K562 (cell line): ENCODE results near the gene ACER3. TPM values are rescaled to one million over a fixed set of nuclear protein-coding genes. Genes with fewer than 3 reads are reported as not detected.

Experiments used
- ATAC-seq: fragments of 200-7000 bp; cut with Tn5 transposase; 3 replicates; pipeline ENCODE4 v1.9.1; 2020; ENCODE audit warnings: moderate library complexity
- BruUV-seq: library from RNA; stranded (reverse); fragments of 400-500 nt; replicated peaks from 2 replicates; lab custom pipeline; 2021; lab: Mats Ljungman, UMichigan
- CTCF ChIA-PET: fragments of 300-600 bp; formaldehyde crosslinking; extraction: SDS; loops from one replicate; lab custom pipeline; 2021; ENCODE audit warnings: low intra/inter-chr PET ratio; lab: Yijun Ruan, JAX
- POLR2A ChIA-PET: fragments of 300-600, 350-650 bp; sonication (Branson Sonifier 250); formaldehyde crosslinking; extraction: SDS; loops from one replicate; lab custom pipeline; 2021; ENCODE audit warnings: antibody characterized with exemption, inconsistent platforms; lab: Yijun Ruan, JAX
- DNase-seq, 4 experiments: peaks; one replicate each; pipeline versions ENCODE4 v3.0.0 to v3.0.0-alpha.2; 2011 to 2018; ENCODE audit warnings: low spot score in 3 of 4, mixed read lengths in 3 of 4; ENCODE audit errors: extremely low read depth in 1 of 4
- FAIRE-seq: peaks from 2 replicates; lab custom pipeline; 2011; peaks lifted over from hg19 to GRCh38; lab: Jason Lieb, UNC
- H2AFZ ChIP-seq: 2 replicates; pipeline ENCODE4 v1.6.0; 2011; ENCODE audit warnings: low read depth, low read length, control low read depth, inconsistent platforms
- H3K27ac ChIP-seq: fragments of 200-600 bp; 3 replicates; pipeline ENCODE4 v1.8.0; 2011; ENCODE audit warnings: low read depth, mild to moderate bottlenecking, control low read depth, inconsistent platforms, low read length, moderate library complexity, mixed read lengths; ENCODE audit errors: extremely low read depth
- H3K27me3 ChIP-seq, 2 experiments: fragments of 300-600 bp in 1 of 2; 2 replicates in 1 of 2; 3 replicates in 1 of 2; pipeline versions ENCODE4 v1.6.0 to v1.8.0; 2011; ENCODE audit warnings: inconsistent platforms in 2 of 2, low read length in 2 of 2, mild to moderate bottlenecking in 1 of 2, mixed read lengths in 1 of 2, moderate library complexity in 1 of 2; ENCODE audit not compliant: control insufficient read depth in 2 of 2, insufficient read depth in 2 of 2
- H3K36me3 ChIP-seq: fragments of 300-600 bp; 3 replicates; pipeline ENCODE4 v1.8.0; 2011; ENCODE audit warnings: mild to moderate bottlenecking, low read length, inconsistent platforms; ENCODE audit not compliant: control insufficient read depth, insufficient read depth
- H3K4me1 ChIP-seq, 2 experiments: fragments of 200-600 bp in 1 of 2; replicated peaks in 1 of 2; 2 replicates in 1 of 2; 3 replicates in 1 of 2; pipeline versions ENCODE4 v1.5.1 to v1.8.0; 2011; ENCODE audit warnings: inconsistent platforms in 2 of 2, low read length in 2 of 2, mild to moderate bottlenecking in 1 of 2, mixed read lengths in 1 of 2, moderate library complexity in 1 of 2; ENCODE audit not compliant: control insufficient read depth in 2 of 2, insufficient read depth in 2 of 2
- H3K4me2 ChIP-seq: 2 replicates; pipeline ENCODE4 v1.6.1; 2011; ENCODE audit warnings: low read length, control low read depth, inconsistent platforms, mixed read lengths; ENCODE audit not compliant: insufficient read depth
- H3K4me3 ChIP-seq: fragments of 200-600 bp; sonication (generic), shearing (Covaris generic); 2 replicates; pipeline ENCODE4 v1.5.1; 2016; ENCODE audit warnings: control low read depth, inconsistent platforms
- H3K79me2 ChIP-seq: fragments of 200-600 bp; 3 replicates; pipeline ENCODE4 v1.8.0; 2011; ENCODE audit warnings: low read length, inconsistent platforms; ENCODE audit not compliant: control insufficient read depth, insufficient read depth
- H3K9ac ChIP-seq, 2 experiments: 2 replicates each; pipeline versions ENCODE4 v1.6.0 to v1.6.1; 2011; ENCODE audit warnings: low read depth in 2 of 2, low read length in 2 of 2, control low read depth in 1 of 2, inconsistent platforms in 1 of 2, mild to moderate bottlenecking in 1 of 2, mixed read lengths in 1 of 2; ENCODE audit not compliant: insufficient read depth in 1 of 2
- H3K9me1 ChIP-seq: one replicate; pipeline ENCODE4 v1.6.0; 2011; ENCODE audit warnings: inconsistent platforms, mild to moderate bottlenecking, low read length, moderate library complexity; ENCODE audit not compliant: control insufficient read depth, insufficient read depth
- H3K9me3 ChIP-seq: replicated peaks from 2 replicates; pipeline ENCODE4 v1.5.1; 2011; ENCODE audit warnings: low read depth, low read length, inconsistent platforms; ENCODE audit not compliant: control insufficient read depth, insufficient read depth
- H4K20me1 ChIP-seq: replicated peaks from 2 replicates; pipeline ENCODE4 v1.6.1; 2011; ENCODE audit warnings: low read length, inconsistent platforms, mixed read lengths; ENCODE audit not compliant: control insufficient read depth, insufficient read depth
- EGR1 ChIP-seq: fragments of 450-650 bp; conservative IDR thresholded peaks from 2 replicates; pipeline ENCODE4 v1.6.1; 2017; ENCODE audit warnings: mild to moderate bottlenecking
- MEIS2 ChIP-seq: fragments of 450-650 bp; IDR thresholded peaks from 2 replicates; pipeline ENCODE4 v1.6.1; 2014; ENCODE audit warnings: mild to moderate bottlenecking; ENCODE audit not compliant: partially characterized antibody
- PBX2 ChIP-seq, 2 experiments: IDR thresholded peaks in 1 of 2; conservative IDR thresholded peaks in 1 of 2; 2 replicates each; pipeline ENCODE4 v1.6.1; 2016; ENCODE audit warnings: low read depth in 2 of 2, mild to moderate bottlenecking in 1 of 2, missing compliant biosample characterization in 1 of 2, missing genetic modification characterization in 1 of 2, moderate library complexity in 1 of 2
- WGBS: fragments of 100-300 bp; shearing (Covaris generic); methylation state at CpG from one replicate; pipeline ENCODE4 v1.1.6; 2016; ENCODE audit warnings: low coverage, mixed read lengths; ENCODE audit not compliant: insufficient coverage; ENCODE audit errors: missing lambda C conversion rate; 5-methylcytosine and 5-hydroxymethylcytosine counted together
- in situ Hi-C: fragments of 300-500 bp; cut with MboI; formaldehyde crosslinking; loops from 4 replicates; pipeline ENCODE4 v1.15.0; 2018; ENCODE audit warnings: inconsistent platforms, mixed read lengths
- intact Hi-C: fragments of 100-400 bp; cut with micrococcal nuclease; formaldehyde crosslinking; loops from 2 replicates; pipeline ENCODE4 v1.14.2; 2022
- polyA plus RNA-seq, 8 experiments: library from polyadenylated mRNA; depleted of rRNA in 4 of 8; stranded (reverse) in 5 of 8; unstranded in 3 of 8; fragments of >200 nt; fragmentation: Nextera tagmentation in 2 of 8; fragmentation: Illumina TruSeq in 1 of 8; extraction: Ambion mirVana in 2 of 8; extraction: Trizol in 1 of 8; gene quantifications; 2 replicates each; pipeline versions ENCODE4 v1.2.1 to v1.2.3, GENCODE V29; 2011 to 2014; ENCODE audit warnings: inconsistent platforms in 1 of 8, missing spikeins in 1 of 8
- total RNA-seq, 7 experiments: library from RNA; depleted of rRNA in 6 of 7; stranded (reverse); fragments of >200 nt in 6 of 7; fragmentation: Illumina TruSeq in 2 of 7; extraction: Trizol in 2 of 7; gene quantifications; 2 replicates each; pipeline versions ENCODE4 v1.2.1 to v1.2.3, GENCODE V29; 2011 to 2021; ENCODE audit warnings: low replicate concordance in 1 of 7

Gene ACER3
- total and polyA plus RNA-seq, 9 of the 15 experiments (the other 6 are each of a cell fraction or from before 2014, with no cell fraction given), result 2.0 to 23.8 (median 9.5) TPM

GRCh38 chr11:77020734-77021133, 160.0 kb downstream of the ACER3 start:
- Histone ChIP-seq H2AFZ (no peak overlapping the region), H3K36me3 (peaks cover 6% of the 10 kb centered on the region; the same call in 2 of the 3 replicates), H3K79me2 (no peaks in the 10 kb centered on the region), H3K27ac (peak overlapping the region; percentile 32; the same call in 1 of the 3 replicates), H3K4me2 (no peak overlapping the region), H3K4me1 (peaks cover 0 to 6% of the 10 kb centered on the region in 2 experiments; a peak in 1 of 5 replicates), H4K20me1 (no peaks in the 10 kb centered on the region), H3K27me3 (no peaks in the 10 kb centered on the region), H3K9me3 (no peaks in the 10 kb centered on the region), H3K9me1 (no peaks in the 10 kb centered on the region), H3K4me3 (no peak overlapping the region), H3K9ac (no peak overlapping the region)
- in situ Hi-C loops, result no loop called here
- DNase-seq, result peak in 1 of 4 experiments; percentile 26
- no peak for FAIRE-seq
- ChIA-PET CTCF (no interaction called here), POLR2A (interaction anchor here (0.7 to 2.5 kb wide), 5 partner anchors 9 to 289 kb away, joined by 3 to 11 read pairs (median 3); partner anchors contain the start of gene B3GNT6)
- 62% methylated on average over 2 of the region's 2 CpGs for WGBS
- intact Hi-C loops, result no loop called here
- no TSS peak for BruUV-seq
- no peak for TF ChIP-seq EGR1
- no peak for TF ChIP-seq PBX2 (CRISPR knock-in tag; IDR thresholded peaks at IDR 0.05; ENCODE audit: low read depth)
- peak; percentile 67 for TF ChIP-seq PBX2 (tag; conservative IDR thresholded peaks at IDR 0.05; ENCODE audit: low read depth)
- peak; percentile 62 for TF ChIP-seq MEIS2
- TF ChIP-seq, all 486 proteins: peak for 2
- ATAC-seq, result no peak; the same call in 1 of the 3 replicates
